ENCODE data around the gene NEUROG1.

Gene NEUROG1

GRCh38 chr5:135535820-135536801 lies at the start of gene NEUROG1:
NEUROG1 (minus strand) TSS chr5:135535964; CDS start chr5:135535690, 274 bp downstream.
- DNase-seq (ENCODE audit: low read depth in 2 of 2, low spot score in 1 of 2): no peak

GRCh38 chr5:135584918-135585317 lies 49.2 kb upstream of the NEUROG1 start:
- no peak for DNase-seq (ENCODE audit: low read depth in 2 of 2, low spot score in 1 of 2)

GRCh38 chr5:135584276-135584675 lies 48.5 kb upstream of the NEUROG1 start:
- DNase-seq (ENCODE audit: low read depth in 2 of 2, low spot score in 1 of 2): no peak

GRCh38 chr5:135582099-135582781 lies 46.5 kb upstream of the NEUROG1 start:
- DNase-seq (ENCODE audit: low read depth in 2 of 2, low spot score in 1 of 2): no peak

- DNase-seq (ENCODE audit: low read depth in 2 of 2, low spot score in 1 of 2): no peak
Observed at GRCh38 chr5:135578685-135579341, 43.0 kb upstream of the NEUROG1 start, which contains the start of gene CXCL14. CXCL14 (minus strand) TSS chr5:135578991; CDS start chr5:135578778, 213 bp downstream.

GRCh38 chr5:135578305-135578684 lies 42.5 kb upstream of the NEUROG1 start:
- DNase-seq (ENCODE audit: low read depth in 2 of 2, low spot score in 1 of 2): no peak

GRCh38 chr5:135577421-135577820 lies 41.7 kb upstream of the NEUROG1 start:
- no peak for DNase-seq (ENCODE audit: low read depth in 2 of 2, low spot score in 1 of 2)

- no peak for DNase-seq (ENCODE audit: low read depth in 2 of 2, low spot score in 1 of 2)
Observed at GRCh38 chr5:135576075-135576599, 40.4 kb upstream of the NEUROG1 start.

- no peak for DNase-seq (ENCODE audit: low read depth in 2 of 2, low spot score in 1 of 2)
Observed at GRCh38 chr5:135574493-135574892, 38.7 kb upstream of the NEUROG1 start.

- no peak for DNase-seq (ENCODE audit: low read depth in 2 of 2, low spot score in 1 of 2)
Observed at GRCh38 chr5:135571902-135572301, 36.1 kb upstream of the NEUROG1 start.

- DNase-seq (ENCODE audit: low read depth in 2 of 2, low spot score in 1 of 2): no peak
Observed at GRCh38 chr5:135571066-135571609, 35.4 kb upstream of the NEUROG1 start.

GRCh38 chr5:135570453-135570764 lies 34.6 kb upstream of the NEUROG1 start:
- no peak for DNase-seq (ENCODE audit: low read depth in 2 of 2, low spot score in 1 of 2)

- no peak for DNase-seq (ENCODE audit: low read depth in 2 of 2, low spot score in 1 of 2)
Observed at GRCh38 chr5:135569755-135570452, 34.1 kb upstream of the NEUROG1 start.

- DNase-seq (ENCODE audit: low read depth in 2 of 2, low spot score in 1 of 2): no peak
Observed at GRCh38 chr5:135568923-135569360, 33.2 kb upstream of the NEUROG1 start.

- DNase-seq (ENCODE audit: low read depth in 2 of 2, low spot score in 1 of 2): no peak
Observed at GRCh38 chr5:135568246-135568645, 32.5 kb upstream of the NEUROG1 start.

GRCh38 chr5:135567661-135568060 lies 31.9 kb upstream of the NEUROG1 start:
- DNase-seq (ENCODE audit: low read depth in 2 of 2, low spot score in 1 of 2): no peak

GRCh38 chr5:135566422-135567400 lies 30.9 kb upstream of the NEUROG1 start:
- no peak for DNase-seq (ENCODE audit: low read depth in 2 of 2, low spot score in 1 of 2)

- DNase-seq (ENCODE audit: low read depth in 2 of 2, low spot score in 1 of 2): peak; percentile 12 to 33
Observed at GRCh38 chr5:135565725-135566421, 30.1 kb upstream of the NEUROG1 start.

GRCh38 chr5:135565266-135565665 lies 29.5 kb upstream of the NEUROG1 start:
- DNase-seq (ENCODE audit: low read depth in 2 of 2, low spot score in 1 of 2): no peak
